Medulla oblongata (tissue), 1 donor: ENCODE results near the gene GRB7.

Experiments used
- DNase-seq: peaks from one replicate; pipeline ENCODE4 v3.0.0-alpha.2; 2015; ENCODE audit errors: extremely low spot score

The GRB7 gene

GRCh38 chr17:39772987-39773934 is 35.5 kb downstream of the GRB7 start:
- no peak for DNase-seq

- DNase-seq, result no peak
These were observed 36.3 kb downstream of the GRB7 start for GRCh38 chr17:39774047-39774446.

- no peak for DNase-seq
These were observed 37.3 kb downstream of the GRB7 start for GRCh38 chr17:39775031-39775430.

- DNase-seq, result no peak
These were observed 38.5 kb downstream of the GRB7 start for GRCh38 chr17:39776252-39776651.

GRCh38 chr17:39777534-39778365 is 40.0 kb downstream of the GRB7 start:
- DNase-seq, result no peak

GRCh38 chr17:39781031-39781860 is 43.5 kb downstream of the GRB7 start:
- DNase-seq, result no peak

GRCh38 chr17:39781861-39782213 is 44.1 kb downstream of the GRB7 start:
- DNase-seq, result no peak

GRCh38 chr17:39782481-39782880 is 44.7 kb downstream of the GRB7 start:
- DNase-seq, result no peak

- no peak for DNase-seq
These were observed 45.2 kb downstream of the GRB7 start for GRCh38 chr17:39782980-39783379.

- no peak for DNase-seq
These were observed 49.3 kb downstream of the GRB7 start for GRCh38 chr17:39787041-39787440.

GRCh38 chr17:39787743-39788484 is 50.2 kb downstream of the GRB7 start:
- no peak for DNase-seq

- DNase-seq, result no peak
These were observed 53.6 kb downstream of the GRB7 start for GRCh38 chr17:39791111-39791992.

GRCh38 chr17:39792526-39793221 is 54.9 kb downstream of the GRB7 start:
- DNase-seq, result no peak

- DNase-seq, result no peak
These were observed 55.6 kb downstream of the GRB7 start for GRCh38 chr17:39793301-39793872.

GRCh38 chr17:39794249-39794970 is 56.7 kb downstream of the GRB7 start:
- no peak for DNase-seq
